Trophoblast cell (in vitro differentiated cells and primary cell): Measurements from ENCODE around the gene ATP2B3.

Experiments used
- DNase-seq, 2 donors: peaks; one replicate each; pipeline ENCODE4 v3.0.0-alpha.2; 2016
- H2AFZ ChIP-seq: 2 replicates; pipeline ENCODE4 v1.6.1; 2013; ENCODE audit warnings: low read length, moderate library complexity, mild to moderate bottlenecking; ENCODE audit not compliant: insufficient read depth, poor library complexity
- H2AK5ac ChIP-seq: 2 replicates; pipeline ENCODE4 v1.6.1; 2013; ENCODE audit warnings: mild to moderate bottlenecking, low read length
- H2BK120ac ChIP-seq: 2 replicates; pipeline ENCODE4 v1.6.1; 2013; ENCODE audit warnings: low read length, mild to moderate bottlenecking, moderate library complexity; ENCODE audit not compliant: insufficient read depth, poor library complexity
- H2BK12ac ChIP-seq: 2 replicates; pipeline ENCODE4 v1.6.1; 2013; ENCODE audit warnings: mild to moderate bottlenecking, low read length, moderate library complexity
- H2BK5ac ChIP-seq: 2 replicates; pipeline ENCODE4 v1.6.1; 2013; ENCODE audit warnings: low read length, low read depth, moderate library complexity, mild to moderate bottlenecking; ENCODE audit not compliant: poor library complexity
- H3K14ac ChIP-seq: 2 replicates; pipeline ENCODE4 v1.6.1; 2013; ENCODE audit warnings: mild to moderate bottlenecking, low read length
- H3K18ac ChIP-seq: 2 replicates; pipeline ENCODE4 v1.6.1; 2013; ENCODE audit warnings: mild to moderate bottlenecking, low read length
- H3K23ac ChIP-seq: 2 replicates; pipeline ENCODE4 v1.6.1; 2013; ENCODE audit warnings: low read length
- H3K27ac ChIP-seq: 2 replicates; pipeline ENCODE4 v1.5.1; 2013; ENCODE audit warnings: low read depth, mild to moderate bottlenecking, inconsistent platforms, low read length, moderate library complexity
- H3K27me3 ChIP-seq: 2 replicates; pipeline ENCODE4 v1.6.1; 2013; ENCODE audit warnings: inconsistent platforms, mild to moderate bottlenecking, low read length, moderate library complexity; ENCODE audit not compliant: insufficient read depth
- H3K36me3 ChIP-seq, 2 experiments: 1 replicate in 1 of 2; 2 replicates in 1 of 2; pipeline ENCODE4 v1.6.1; 2013; ENCODE audit warnings: low read length in 2 of 2, mild to moderate bottlenecking in 2 of 2, moderate library complexity in 1 of 2; ENCODE audit not compliant: insufficient read depth in 2 of 2, control insufficient read depth in 1 of 2
- H3K4ac ChIP-seq: 2 replicates; pipeline ENCODE4 v1.6.1; 2013; ENCODE audit warnings: low read depth, mild to moderate bottlenecking, low read length, moderate library complexity
- H3K4me1 ChIP-seq, 2 experiments: 1 replicate in 1 of 2; 2 replicates in 1 of 2; pipeline ENCODE4 v1.6.1; 2013; ENCODE audit warnings: low read length in 2 of 2, mild to moderate bottlenecking in 2 of 2, moderate library complexity in 1 of 2; ENCODE audit not compliant: insufficient read depth in 2 of 2, control insufficient read depth in 1 of 2
- H3K4me2 ChIP-seq: 2 replicates; pipeline ENCODE4 v1.6.1; 2013; ENCODE audit warnings: inconsistent platforms, mild to moderate bottlenecking, low read length, moderate library complexity
- H3K4me3 ChIP-seq: 2 replicates; pipeline ENCODE4 v1.5.1; 2013; ENCODE audit warnings: mild to moderate bottlenecking, low read depth, low read length, inconsistent platforms
- H3K79me1 ChIP-seq: one replicate; pipeline ENCODE4 v1.6.1; 2013; ENCODE audit warnings: low read length
- H3K79me2 ChIP-seq: 2 replicates; pipeline ENCODE4 v1.6.1; 2013; ENCODE audit warnings: low read length, mild to moderate bottlenecking; ENCODE audit not compliant: control insufficient read depth, insufficient read depth, poor library complexity
- H3K9ac ChIP-seq: 2 replicates; pipeline ENCODE4 v1.6.1; 2013; ENCODE audit warnings: mild to moderate bottlenecking, low read length
- H3K9me3 ChIP-seq: 2 replicates; pipeline ENCODE4 v1.6.1; 2013; ENCODE audit warnings: low read depth, mild to moderate bottlenecking, control low read depth, inconsistent platforms, low read length; ENCODE audit not compliant: insufficient read depth
- H4K12ac ChIP-seq: 2 replicates; pipeline ENCODE4 v1.6.1; 2013; ENCODE audit warnings: low read depth, mild to moderate bottlenecking, low read length, moderate library complexity
- H4K8ac ChIP-seq: 2 replicates; pipeline ENCODE4 v1.6.1; 2013; ENCODE audit warnings: low read depth, mild to moderate bottlenecking, low read length, moderate library complexity
- H4K91ac ChIP-seq: one replicate; pipeline ENCODE4 v1.6.1; 2013; ENCODE audit warnings: low read depth, mild to moderate bottlenecking, low read length, moderate library complexity
- WGBS: extraction: QIAGEN DNeasy Blood & Tissue Kit; methylation state at CpG from one replicate; pipeline ENCODE4 v1.1.7; 2013; ENCODE audit warnings: missing lambda C conversion rate; ENCODE audit not compliant: insufficient read length, insufficient coverage; ENCODE audit errors: extremely low coverage; 5-methylcytosine and 5-hydroxymethylcytosine counted together

Gene ATP2B3

GRCh38 chrX:153513265-153513664, 4.2 kb upstream of the ATP2B3 start:
- WGBS: no CpG with 5 or more reads among the region's 5 CpGs

GRCh38 chrX:153514259-153514658, 3.2 kb upstream of the ATP2B3 start:
- no peak overlapping the region for H3K9ac ChIP-seq
- H3K4me1 ChIP-seq: no peaks in the 10 kb centered on the region
- no peak overlapping the region for H4K91ac ChIP-seq
- no peaks in the 10 kb centered on the region for H3K36me3 ChIP-seq
- H3K4me3 ChIP-seq: no peak overlapping the region
- H3K14ac ChIP-seq: no peak overlapping the region
- peaks cover 9% of the 10 kb centered on the region for H3K27me3 ChIP-seq
- no peak overlapping the region for H2AK5ac ChIP-seq
- no peak for DNase-seq
- no peak overlapping the region for H2BK120ac ChIP-seq
- no peak overlapping the region for H3K23ac ChIP-seq
- H3K4me2 ChIP-seq: no peak overlapping the region
- no peak overlapping the region for H2AFZ ChIP-seq
- no peak overlapping the region for H3K27ac ChIP-seq
- no peak overlapping the region for H2BK12ac ChIP-seq
- H3K18ac ChIP-seq: no peak overlapping the region
- H4K8ac ChIP-seq: no peak overlapping the region
- H3K9me3 ChIP-seq: peaks cover 2% of the 10 kb centered on the region
- no peak overlapping the region for H4K12ac ChIP-seq
- H3K4ac ChIP-seq: no peak overlapping the region
- no peaks in the 10 kb centered on the region for H3K79me1 ChIP-seq
- H2BK5ac ChIP-seq: no peak overlapping the region
- H3K79me2 ChIP-seq: no peaks in the 10 kb centered on the region
- WGBS: no CpG with 5 or more reads among the region's 9 CpGs

More at GRCh38 chrX:153513265-153513664, 4.2 kb upstream of the ATP2B3 start:
- H4K12ac ChIP-seq: no peak overlapping the region
- H3K4me1 ChIP-seq: no peaks in the 10 kb centered on the region
- H3K27me3 ChIP-seq: peaks cover 5% of the 10 kb centered on the region
- no peak overlapping the region for H3K4me3 ChIP-seq
- H3K79me1 ChIP-seq: no peaks in the 10 kb centered on the region
- H3K27ac ChIP-seq: no peak overlapping the region
- no peak overlapping the region for H3K4ac ChIP-seq
- no peaks in the 10 kb centered on the region for H3K36me3 ChIP-seq
- peaks cover 2% of the 10 kb centered on the region for H3K9me3 ChIP-seq
- no peak overlapping the region for H2BK5ac ChIP-seq
- no peaks in the 10 kb centered on the region for H3K79me2 ChIP-seq
- no peak overlapping the region for H4K8ac ChIP-seq
- H4K91ac ChIP-seq: no peak overlapping the region
- H3K9ac ChIP-seq: no peak overlapping the region
- DNase-seq: no peak
- no peak overlapping the region for H3K14ac ChIP-seq
- no peak overlapping the region for H3K18ac ChIP-seq
- H2AK5ac ChIP-seq: no peak overlapping the region
- H2BK120ac ChIP-seq: no peak overlapping the region
- no peak overlapping the region for H3K23ac ChIP-seq
- H2AFZ ChIP-seq: no peak overlapping the region
- H3K4me2 ChIP-seq: no peak overlapping the region
- H2BK12ac ChIP-seq: no peak overlapping the region

- no CpG with 5 or more reads among the region's 8 CpGs for WGBS
- Histone ChIP-seq H3K4me1 (no peaks in the 10 kb centered on the region), H4K8ac (no peak overlapping the region), H2BK12ac (no peak overlapping the region), H3K9ac (no peak overlapping the region), H4K91ac (no peak overlapping the region), H2BK5ac (no peak overlapping the region), H4K12ac (no peak overlapping the region), H3K9me3 (peaks cover 2% of the 10 kb centered on the region), H3K14ac (no peak overlapping the region), H3K4me2 (no peak overlapping the region), H3K4me3 (no peak overlapping the region), H3K23ac (no peak overlapping the region), H2BK120ac (no peak overlapping the region), H2AFZ (no peak overlapping the region), H2AK5ac (no peak overlapping the region), H3K4ac (no peak overlapping the region), H3K36me3 (no peaks in the 10 kb centered on the region), H3K79me2 (no peaks in the 10 kb centered on the region), H3K27me3 (peaks cover 9% of the 10 kb centered on the region), H3K79me1 (no peaks in the 10 kb centered on the region), H3K27ac (no peak overlapping the region), H3K18ac (no peak overlapping the region)
- DNase-seq: no peak
These were observed 2.0 kb upstream of the ATP2B3 start for GRCh38 chrX:153515435-153515834.

GRCh38 chrX:153516073-153516472, 1.4 kb upstream of the ATP2B3 start:
- no peak overlapping the region for H2BK120ac ChIP-seq
- no peak overlapping the region for H4K91ac ChIP-seq
- no peaks in the 10 kb centered on the region for H3K79me2 ChIP-seq
- no peak overlapping the region for H3K9ac ChIP-seq
- H3K4me2 ChIP-seq: no peak overlapping the region
- no peak overlapping the region for H3K4me3 ChIP-seq
- no peaks in the 10 kb centered on the region for H3K79me1 ChIP-seq
- H2BK12ac ChIP-seq: no peak overlapping the region
- WGBS: no CpG with 5 or more reads among the region's 9 CpGs
- no peak overlapping the region for H2BK5ac ChIP-seq
- no peak overlapping the region for H3K23ac ChIP-seq
- no peaks in the 10 kb centered on the region for H3K36me3 ChIP-seq
- no peak for DNase-seq
- no peak overlapping the region for H3K14ac ChIP-seq
- no peak overlapping the region for H4K12ac ChIP-seq
- no peak overlapping the region for H4K8ac ChIP-seq
- H3K27ac ChIP-seq: no peak overlapping the region
- H3K18ac ChIP-seq: no peak overlapping the region
- H3K4ac ChIP-seq: no peak overlapping the region
- H3K4me1 ChIP-seq: no peaks in the 10 kb centered on the region
- peaks cover 9% of the 10 kb centered on the region for H3K27me3 ChIP-seq
- no peak overlapping the region for H2AK5ac ChIP-seq
- H3K9me3 ChIP-seq: peaks cover 2% of the 10 kb centered on the region
- no peak overlapping the region for H2AFZ ChIP-seq
